BJ (cell line): Measurements from ENCODE around the gene AMMECR1. TPM values are rescaled to one million over a fixed set of nuclear protein-coding genes. Genes with fewer than 3 reads are reported as not detected.

ENCODE experiments used
- CTCF ChIA-PET: fragments of 350-600 bp; formaldehyde crosslinking; extraction: SDS; loops from one replicate; lab custom pipeline; 2021; ENCODE audit warnings: antibody characterized with exemption, inconsistent platforms; lab: Yijun Ruan, JAX
- POLR2A ChIA-PET: fragments of 300-600 bp; sonication (Branson Sonifier 250); formaldehyde crosslinking; extraction: SDS; loops from one replicate; lab custom pipeline; 2021; ENCODE audit warnings: antibody characterized with exemption; lab: Charles Lee
- DNase-seq: peaks from one replicate; pipeline ENCODE4 v3.0.0-alpha.2; 2011; ENCODE audit warnings: low read depth
- H3K27me3 ChIP-seq: 2 replicates; pipeline ENCODE4 v1.6.0; 2011; ENCODE audit warnings: low read length; ENCODE audit not compliant: control insufficient read depth, insufficient read depth
- H3K36me3 ChIP-seq: 2 replicates; pipeline ENCODE4 v1.5.1; 2011; ENCODE audit warnings: low read length; ENCODE audit not compliant: control insufficient read depth, insufficient read depth
- H3K4me3 ChIP-seq: 2 replicates; pipeline ENCODE4 v1.5.1; 2011; ENCODE audit warnings: low read depth, mild to moderate bottlenecking, control low read depth, low read length
- CTCF ChIP-seq: IDR thresholded peaks from 2 replicates; pipeline ENCODE4 v1.5.1; 2011; ENCODE audit warnings: low read depth, mild to moderate bottlenecking, control low read depth, inconsistent platforms, low read length, moderate library complexity; ENCODE audit not compliant: insufficient read depth
- polyA plus RNA-seq: library from polyadenylated mRNA; depleted of rRNA; stranded (reverse); fragments of >200 nt; gene quantifications from 2 replicates; pipeline ENCODE4 v1.2.3, GENCODE V29; 2011

Gene AMMECR1
- polyA plus RNA-seq, 1 experiment = 7.3 TPM

- Histone ChIP-seq H3K27me3 (no peaks in the 10 kb centered on the region), H3K4me3 (no peak overlapping the region), H3K36me3 (no peaks in the 10 kb centered on the region)
- DNase-seq = no peak
- ChIA-PET POLR2A (no interaction called here), CTCF (no interaction called here)
- no peak for TF ChIP-seq CTCF
Measured at GRCh38 chrX:110211340-110211739, 106.5 kb downstream of the AMMECR1 start.

- CTCF ChIA-PET = interaction anchor here (0.7 to 1.7 kb wide), 2 partner anchors 48 to 197 kb away, joined by 3 to 5 read pairs; no protein-coding TSS in a partner anchor
- H3K36me3 ChIP-seq = no peaks in the 10 kb centered on the region
- POLR2A ChIA-PET = interaction anchor here (0.6 kb wide), 1 partner anchor 26 kb away, joined by 3 read pairs; no protein-coding TSS in a partner anchor
- H3K27me3 ChIP-seq = no peaks in the 10 kb centered on the region
- peak; percentile 61 for DNase-seq
- H3K4me3 ChIP-seq = no peak overlapping the region
- no peak for TF ChIP-seq CTCF
Measured at GRCh38 chrX:110210417-110211139, 107.3 kb downstream of the AMMECR1 start.

- no peak for TF ChIP-seq CTCF
- POLR2A ChIA-PET = no interaction called here
- Histone ChIP-seq H3K4me3 (no peak overlapping the region), H3K36me3 (no peaks in the 10 kb centered on the region), H3K27me3 (no peaks in the 10 kb centered on the region)
- DNase-seq = no peak
- CTCF ChIA-PET = no interaction called here
Measured at GRCh38 chrX:110208092-110208491, 109.8 kb downstream of the AMMECR1 start.

- H3K27me3 ChIP-seq = no peaks in the 10 kb centered on the region
- H3K36me3 ChIP-seq = no peaks in the 10 kb centered on the region; the same call in 1 of the 2 replicates
- ChIA-PET POLR2A (interaction anchor here (0.5 to 0.8 kb wide), 2 partner anchors 113 to 364 kb away, joined by 3 read pairs; partner anchors contain the start of gene AMMECR1), CTCF (no interaction called here)
- H3K4me3 ChIP-seq = no peak overlapping the region
- no peak for TF ChIP-seq CTCF
- peak; percentile 68 for DNase-seq
Measured at GRCh38 chrX:110204986-110205385, 112.9 kb downstream of the AMMECR1 start.

- no peak for TF ChIP-seq CTCF
- DNase-seq = no peak
- no peaks in the 10 kb centered on the region for H3K27me3 ChIP-seq
- CTCF ChIA-PET = no interaction called here
- no peak overlapping the region for H3K4me3 ChIP-seq
- POLR2A ChIA-PET = no interaction called here
- H3K36me3 ChIP-seq = peaks cover 1% of the 10 kb centered on the region; the same call in 1 of the 2 replicates
Measured at GRCh38 chrX:110201799-110202198, 116.1 kb downstream of the AMMECR1 start.
